GM19193 (cell line): ENCODE data around the gene SLC1A2.

Experiments
- POLR2A ChIP-seq: IDR thresholded peaks from 4 replicates; pipeline ENCODE4 v1.6.1; 2011; ENCODE audit not compliant: insufficient read depth, insufficient read length; ENCODE audit errors: extremely low read depth

Gene SLC1A2

DNA sequence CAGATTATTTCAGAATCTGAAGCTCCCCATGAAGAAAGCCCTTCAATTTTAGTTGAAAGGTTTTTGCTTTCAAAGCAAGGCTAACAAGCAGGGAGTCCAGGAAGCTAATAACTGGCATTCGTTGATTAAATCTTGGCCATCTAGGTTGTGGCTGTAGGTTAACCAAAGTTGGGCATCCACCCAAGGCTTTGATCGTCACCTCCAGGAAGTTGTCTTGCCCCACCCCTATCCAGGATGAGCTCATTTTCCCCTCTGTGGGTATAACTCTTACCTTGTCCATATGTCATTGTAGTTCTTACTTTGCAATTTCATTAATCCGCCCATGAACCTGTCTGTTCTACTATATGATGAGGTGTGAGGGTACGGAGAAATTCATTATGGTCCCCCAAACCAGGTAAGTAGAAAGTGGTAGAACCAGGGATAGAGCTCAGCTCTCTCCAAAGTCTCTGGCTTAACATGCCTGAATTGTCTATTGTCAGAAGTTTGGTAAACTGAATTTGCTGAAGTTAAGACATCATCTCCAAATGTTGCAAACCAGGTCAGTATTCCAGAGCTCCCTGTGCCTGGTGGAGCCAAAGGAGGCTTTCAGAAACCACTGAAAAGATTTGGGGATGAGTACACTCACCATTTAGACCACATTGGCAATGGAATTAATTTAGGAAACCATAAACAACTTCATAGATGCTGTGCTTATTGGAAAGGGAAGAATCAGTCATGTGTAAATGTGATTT lies 183.3 kb downstream of the SLC1A2 start:
- no peak for TF ChIP-seq POLR2A

DNA sequence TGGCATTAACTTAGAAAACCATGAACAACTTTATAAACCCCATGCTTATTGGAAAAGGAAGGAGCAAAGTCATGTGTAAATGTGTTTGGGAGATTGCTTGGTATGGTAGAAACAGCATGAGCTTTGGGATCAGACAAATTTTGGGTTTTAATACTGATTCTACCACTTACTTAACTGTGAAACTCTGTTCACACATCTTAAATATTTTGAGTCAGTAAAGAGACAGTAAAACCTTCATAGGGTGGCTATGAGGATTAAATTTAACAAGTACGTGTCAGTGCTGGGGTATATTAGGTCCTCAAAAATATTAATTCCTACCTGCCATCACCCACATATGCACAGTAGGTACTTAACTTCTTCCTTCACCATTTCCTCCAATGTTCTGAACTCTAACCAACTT lies 183.9 kb downstream of the SLC1A2 start:
- no peak for TF ChIP-seq POLR2A

DNA sequence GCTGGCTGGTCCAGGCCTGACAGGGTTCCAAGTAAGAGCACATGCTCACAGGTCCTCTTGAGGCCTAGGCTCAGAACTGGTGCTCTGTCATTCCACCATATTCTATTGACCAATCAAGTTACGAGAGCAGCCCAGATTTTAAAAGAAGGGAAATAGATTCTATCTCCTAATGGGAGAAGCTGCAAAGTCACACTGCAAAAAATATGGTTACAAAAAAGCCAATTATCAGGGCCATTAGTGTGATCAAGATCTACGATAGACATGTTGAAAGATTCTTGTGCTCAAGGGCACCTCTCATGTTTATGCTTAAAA lies 184.2 kb downstream of the SLC1A2 start:
- TF ChIP-seq POLR2A = no peak

DNA sequence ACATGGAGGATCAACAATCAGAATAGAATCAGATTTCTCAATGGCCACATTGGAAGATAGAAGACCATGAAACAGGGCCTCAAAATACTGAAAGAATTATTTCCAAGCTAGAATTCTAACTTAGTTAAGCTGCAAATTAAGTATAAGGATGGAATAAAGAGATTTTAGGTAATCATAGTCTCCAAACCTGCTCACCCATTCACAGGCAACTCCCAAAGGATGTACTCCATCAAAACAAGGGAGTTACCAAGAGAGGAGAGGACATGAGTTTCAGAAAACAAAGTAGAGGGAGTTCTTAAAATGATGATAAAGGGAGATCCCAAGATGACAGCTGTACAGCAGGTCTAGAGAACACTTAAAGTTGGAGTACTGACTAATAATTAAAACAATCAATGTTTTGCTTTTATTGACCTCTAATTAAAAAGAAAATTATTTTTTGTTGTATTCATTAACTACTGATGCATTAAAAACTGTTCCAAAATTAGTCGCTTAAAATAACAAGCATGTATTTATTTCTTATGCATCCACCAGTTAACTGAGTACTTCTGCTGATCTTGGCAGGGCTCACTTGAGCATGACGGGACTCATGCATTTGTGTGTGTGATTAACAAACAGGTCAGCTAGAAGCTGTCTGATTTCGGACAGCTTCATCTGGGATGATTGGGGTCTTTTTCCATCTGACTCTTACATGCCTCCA lies 184.8 kb downstream of the SLC1A2 start:
- TF ChIP-seq POLR2A = no peak

DNA sequence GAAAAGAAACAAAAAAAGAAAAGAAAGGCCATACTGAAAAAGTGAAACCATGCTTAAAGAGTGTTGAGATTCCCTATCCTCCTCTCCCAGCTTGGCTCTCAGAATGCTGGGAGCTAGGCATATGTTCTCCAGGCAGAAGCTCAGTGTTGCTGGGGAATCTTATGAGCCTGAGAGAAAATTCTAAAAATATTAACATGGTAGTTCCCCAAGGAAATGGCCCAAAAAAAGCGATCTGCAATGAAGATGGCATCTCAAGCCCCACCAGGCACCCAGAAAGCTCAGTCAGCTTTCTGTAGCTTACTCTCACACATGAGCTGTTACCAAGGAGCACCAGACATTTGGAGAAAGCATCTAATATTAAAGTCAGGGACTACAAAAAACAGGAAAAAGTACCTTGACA lies 185.8 kb downstream of the SLC1A2 start:
- TF ChIP-seq POLR2A = no peak

DNA sequence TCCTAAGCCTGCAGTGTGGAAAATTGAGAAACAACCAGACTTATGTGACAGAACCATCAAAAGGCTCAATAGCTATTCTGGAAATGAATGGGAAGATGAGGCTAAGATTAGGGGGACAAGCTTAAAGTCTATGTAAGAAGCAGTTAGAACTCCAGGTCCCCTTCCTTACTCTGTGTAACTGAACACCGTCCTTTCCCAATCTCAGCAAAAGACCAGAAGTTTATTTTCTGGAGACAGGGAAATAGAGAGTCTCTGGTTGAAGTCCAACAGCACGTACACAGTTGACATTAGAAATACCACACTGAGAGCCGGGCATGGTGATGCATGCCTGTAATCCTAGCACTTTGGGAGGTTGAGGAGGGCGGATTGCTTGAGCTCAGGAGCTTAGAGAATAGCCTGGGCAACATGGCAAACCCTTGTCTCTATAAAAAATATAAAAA lies 186.4 kb downstream of the SLC1A2 start:
- TF ChIP-seq POLR2A = peak; percentile 9

DNA sequence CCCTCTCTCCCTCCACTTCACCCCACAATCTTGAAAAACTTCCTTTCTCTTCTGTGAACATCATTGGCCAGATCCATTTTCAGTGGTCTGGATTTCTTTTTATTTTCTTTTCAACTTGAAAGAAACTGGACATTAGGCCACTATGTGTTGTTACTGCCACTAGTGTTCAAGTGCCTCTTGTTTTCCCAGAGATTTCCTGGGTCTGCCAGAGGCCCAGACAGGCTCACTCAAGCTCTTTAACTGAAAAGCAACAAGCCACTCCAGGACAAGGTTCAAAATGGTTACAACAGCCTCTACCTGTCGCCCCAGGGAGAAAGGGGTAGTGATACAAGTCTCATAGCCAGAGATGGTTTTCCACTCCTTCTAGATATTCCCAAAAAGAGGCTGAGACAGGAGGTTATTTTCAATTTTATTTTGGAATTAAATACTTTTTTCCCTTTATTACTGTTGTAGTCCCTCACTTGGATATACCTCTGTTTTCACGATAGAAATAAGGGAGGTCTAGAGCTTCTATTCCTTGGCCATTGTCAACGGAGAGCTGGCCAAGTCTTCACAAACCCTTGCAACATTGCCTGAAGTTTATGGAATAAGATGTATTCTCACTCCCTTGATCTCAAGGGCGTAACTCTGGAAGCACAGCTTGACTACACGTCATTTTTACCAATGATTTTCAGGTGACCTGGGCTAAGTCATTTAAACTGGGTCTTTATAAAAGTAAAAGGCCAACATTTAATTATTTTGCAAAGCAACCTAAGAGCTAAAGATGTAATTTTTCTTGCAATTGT lies 188.1 kb downstream of the SLC1A2 start:
- no peak for TF ChIP-seq POLR2A

DNA sequence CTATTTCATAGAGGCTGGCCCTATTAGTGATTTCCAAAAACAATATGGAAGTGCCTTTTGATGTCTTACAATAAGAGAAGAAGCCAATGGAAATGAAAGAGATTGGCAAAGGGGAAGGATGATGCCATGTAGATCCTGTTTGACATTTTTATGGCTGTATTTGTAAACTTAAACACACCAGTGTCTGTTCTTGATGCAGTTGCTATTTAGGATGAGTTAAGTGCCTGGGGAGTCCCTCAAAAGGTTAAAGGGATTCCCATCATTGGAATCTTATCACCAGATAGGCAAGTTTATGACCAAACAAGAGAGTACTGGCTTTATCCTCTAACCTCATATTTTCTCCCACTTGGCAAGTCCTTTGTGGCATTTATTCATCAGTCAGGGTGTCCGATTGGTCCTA lies 189.0 kb downstream of the SLC1A2 start:
- TF ChIP-seq POLR2A = no peak

DNA sequence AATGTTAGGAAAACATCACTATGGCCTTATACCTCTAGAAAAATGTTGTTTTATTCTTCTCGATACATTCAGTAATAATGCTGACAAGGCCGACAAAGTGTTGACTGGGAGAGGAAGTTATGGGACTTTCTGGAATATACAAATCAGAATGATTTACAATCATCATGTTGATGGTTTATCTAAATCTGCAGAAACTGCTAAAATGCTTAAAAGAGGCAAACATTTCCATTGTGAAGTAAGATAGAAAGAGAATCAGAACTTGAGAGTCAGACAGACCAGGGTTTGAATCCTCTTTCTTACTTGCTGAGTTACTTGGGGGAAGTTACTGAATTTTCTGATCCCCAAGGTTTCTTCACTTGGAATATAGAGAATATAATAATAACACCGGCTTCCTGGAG lies 191.0 kb downstream of the SLC1A2 start:
- TF ChIP-seq POLR2A = no peak

DNA sequence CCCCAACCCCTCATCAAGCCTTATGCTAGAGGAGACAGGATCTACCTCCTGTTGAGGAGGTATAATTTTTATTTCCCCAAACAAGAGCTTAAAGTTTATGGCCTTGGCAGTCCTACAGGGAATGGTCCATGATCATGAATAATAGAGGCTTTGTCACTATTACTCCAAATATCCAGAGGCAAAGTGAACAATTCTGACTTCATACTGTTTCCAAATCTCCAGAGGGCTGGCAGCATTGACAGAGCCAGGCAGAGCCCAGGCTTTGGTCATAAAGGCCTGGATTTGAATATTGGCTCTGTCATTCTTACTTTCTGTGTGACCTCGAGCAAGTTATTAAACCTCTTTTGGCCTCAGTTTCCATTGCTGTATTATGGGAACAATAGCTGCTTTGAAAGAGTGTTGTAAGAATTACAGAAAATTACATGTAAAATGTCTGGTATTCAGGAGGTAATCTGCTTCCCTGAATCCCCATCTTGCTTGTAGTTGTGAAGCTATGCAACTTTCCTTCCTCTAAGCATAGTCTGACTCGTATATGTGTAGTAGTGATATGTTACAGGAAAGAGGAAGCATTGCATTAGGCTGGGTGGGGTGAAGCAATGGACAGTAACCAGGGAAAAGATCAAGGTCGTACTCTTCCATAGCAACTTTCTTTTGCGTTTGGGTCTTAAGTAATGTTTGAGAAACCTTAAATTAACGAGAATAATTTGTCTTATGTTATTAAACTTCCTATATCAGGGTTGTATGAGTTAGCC lies 191.6 kb downstream of the SLC1A2 start:
- TF ChIP-seq POLR2A = no peak

DNA sequence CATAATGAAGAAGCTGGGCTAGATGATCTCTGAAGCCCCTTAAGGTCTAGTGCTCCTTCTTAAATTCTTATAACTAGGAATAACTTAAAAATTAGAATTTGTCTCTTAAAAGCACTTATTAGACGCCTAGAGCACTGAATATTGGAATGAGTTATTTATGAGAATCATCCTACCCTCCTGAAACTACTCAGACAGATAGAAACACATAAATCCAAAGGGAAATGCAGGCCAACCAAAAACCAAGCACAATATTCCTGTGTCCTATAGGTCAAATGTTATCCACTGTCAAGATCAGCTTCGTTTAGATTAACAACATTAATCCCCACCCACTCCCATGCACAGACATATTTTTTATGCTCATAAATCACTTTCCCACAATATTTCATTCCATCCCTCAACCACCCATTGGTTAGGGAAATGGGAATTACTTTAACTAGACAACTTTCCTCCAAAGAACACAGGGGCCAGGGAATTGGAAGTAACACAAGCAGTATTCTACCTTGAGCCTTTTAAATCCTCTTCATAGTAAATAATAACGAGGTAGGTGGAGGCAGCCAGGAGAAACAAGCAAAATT lies 193.3 kb downstream of the SLC1A2 start:
- TF ChIP-seq POLR2A = no peak

DNA sequence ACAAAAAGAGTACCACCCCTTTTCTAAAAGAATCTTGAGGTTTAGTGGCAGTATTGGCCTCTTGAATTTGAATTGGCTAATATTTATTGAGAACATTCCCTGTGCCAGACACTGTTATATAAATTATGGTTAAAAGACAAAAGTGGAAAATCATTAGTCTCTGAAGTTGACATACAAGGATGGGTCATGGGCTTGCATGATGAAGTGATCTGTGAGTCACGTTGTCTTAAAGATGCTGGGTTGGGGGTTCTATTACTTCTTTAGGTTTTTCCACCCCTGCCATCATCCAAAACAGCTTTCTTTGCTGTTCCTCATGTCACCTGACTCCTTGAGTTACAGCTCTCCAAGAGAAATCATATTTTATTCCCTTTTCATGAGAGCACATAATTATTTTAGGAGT lies 195.4 kb downstream of the SLC1A2 start:
- no peak for TF ChIP-seq POLR2A

DNA sequence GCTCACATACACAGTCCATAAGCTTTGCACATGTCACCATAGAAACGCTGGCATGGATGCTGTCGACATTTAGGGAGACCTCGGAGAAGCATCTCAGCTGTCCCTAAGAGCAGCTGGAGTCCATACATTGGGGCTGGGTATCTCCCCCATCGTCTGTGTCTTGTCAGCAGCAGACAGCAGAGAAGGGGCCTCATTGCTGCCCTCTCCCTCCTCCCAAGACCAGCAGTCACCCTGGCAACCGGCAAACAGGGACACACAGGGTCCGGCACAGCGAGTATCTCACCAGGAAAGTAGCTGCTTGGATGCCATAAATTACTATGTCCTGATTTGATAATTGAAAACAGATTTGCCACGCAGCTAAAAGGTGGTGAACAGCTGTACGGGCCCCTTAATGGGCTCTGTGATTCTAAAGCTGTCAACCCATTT lies 196.0 kb downstream of the SLC1A2 start:
- no peak for TF ChIP-seq POLR2A

DNA sequence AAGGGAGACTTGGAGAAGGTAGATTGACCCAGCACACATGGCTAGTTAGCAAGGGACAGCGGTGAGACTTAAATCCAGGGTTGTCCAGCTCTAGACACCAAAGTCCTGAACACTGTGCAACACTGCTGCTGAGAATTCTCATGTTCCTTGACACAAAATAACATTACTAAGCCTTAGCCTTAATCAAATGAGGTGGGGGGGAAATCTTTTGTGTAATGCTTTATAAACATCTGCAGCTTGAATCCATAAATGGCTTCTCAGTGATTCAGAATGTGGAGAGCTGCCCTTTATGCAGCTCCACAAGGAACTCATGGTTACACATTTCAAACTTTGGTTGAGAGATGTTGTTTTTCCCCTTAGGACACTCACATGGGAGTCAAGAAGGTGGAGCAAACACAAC lies 200.4 kb downstream of the SLC1A2 start:
- TF ChIP-seq POLR2A = no peak
